SU-DHL-6 (cell line): Measurements from ENCODE around the gene MUC2.

Experiments
- CTCF ChIP-seq: fragments of 200-600 bp; sonication (generic); IDR thresholded peaks from one replicate; pipeline ENCODE4 v1.5.1; 2017; ENCODE audit warnings: antibody characterized with exemption, mild to moderate bottlenecking, low read length, moderate library complexity; ENCODE audit not compliant: insufficient read depth, poor library complexity, severe bottlenecking
- EZH2phosphoT487 ChIP-seq: fragments of 200-600 bp; sonication (generic), shearing (Covaris generic); conservative IDR thresholded peaks from 2 replicates; pipeline ENCODE4 v1.6.1; 2018; ENCODE audit warnings: mild to moderate bottlenecking, antibody characterized with exemption, low read length, moderate library complexity, mixed read lengths

- TF ChIP-seq EZH2phosphoT487 = no peak
- no peak for TF ChIP-seq CTCF
Observed at GRCh38 chr11:1048375-1049070, 26.2 kb upstream of the MUC2 start.
